HG03045 (cell line): ENCODE measurements around the gene GGA3.
"Not testable (repeated sequence)": the region's sequence is repeated elsewhere in the genome, so short reads cannot be mapped to it uniquely, and the experiment has no call there.

ENCODE experiments used
- ATAC-seq: cut with Tn5 transposase; IDR thresholded peaks from one replicate; pipeline ENCODE4 v1.9.1; 2021; ENCODE audit warnings: mild to moderate bottlenecking, moderate library complexity; ENCODE audit not compliant: unreplicated experiment

Gene GGA3

GRCh38 chr17:75225016-75225415 is 36.4 kb downstream of the GGA3 start:
- ATAC-seq: no peak

- ATAC-seq: no peak
These were observed 41.6 kb downstream of the GGA3 start for GRCh38 chr17:75219815-75220214.

GRCh38 chr17:75218131-75218530 is 43.3 kb downstream of the GGA3 start:
- no peak for ATAC-seq

GRCh38 chr17:75209061-75209460 is 52.3 kb downstream of the GGA3 start:
- no peak for ATAC-seq

GRCh38 chr17:75208161-75208560 is 53.2 kb downstream of the GGA3 start:
- ATAC-seq: no peak

- no peak for ATAC-seq
These were observed 53.6 kb downstream of the GGA3 start for GRCh38 chr17:75207760-75208159.

- ATAC-seq: not testable (repeated sequence)
These were observed 54.4 kb downstream of the GGA3 start for GRCh38 chr17:75207050-75207407.

- ATAC-seq: no peak
These were observed 55.6 kb downstream of the GGA3 start for GRCh38 chr17:75205793-75206163.

- ATAC-seq: peak; percentile 77
These were observed 56.2 kb downstream of the GGA3 start, which contains the start of gene NUP85 for GRCh38 chr17:75205037-75205792. NUP85 (plus strand) TSS chr17:75205679; CDS start chr17:75205762, 83 bp downstream.

- no peak for ATAC-seq
These were observed 61.4 kb downstream of the GGA3 start for GRCh38 chr17:75199886-75200618.

- no peak for ATAC-seq
These were observed 66.5 kb downstream of the GGA3 start for GRCh38 chr17:75194879-75195278.

GRCh38 chr17:75191584-75191983 is 69.8 kb downstream of the GGA3 start:
- ATAC-seq: no peak

- ATAC-seq: no peak
These were observed 72.8 kb downstream of the GGA3 start for GRCh38 chr17:75188614-75189013.
